KMS-11 (cell line): ENCODE results near the gene HRK.

Experiments used
- H2AFZ ChIP-seq: fragments of 200-600 bp; sonication (generic); 2 replicates; pipeline ENCODE4 v1.6.1; 2016; ENCODE audit warnings: antibody characterized with exemption, mixed run types, low read depth
- H3K27ac ChIP-seq: fragments of 200-600 bp; sonication (generic); 2 replicates; pipeline ENCODE4 v1.6.1; 2016; ENCODE audit warnings: mild to moderate bottlenecking, mixed run types
- H3K27me3 ChIP-seq: fragments of 200-600 bp; sonication (generic); 2 replicates; pipeline ENCODE4 v1.6.1; 2017; ENCODE audit warnings: mild to moderate bottlenecking, low read depth, mixed run types, moderate library complexity; ENCODE audit not compliant: insufficient read depth
- H3K36me3 ChIP-seq: fragments of 200-600 bp; sonication (generic); 2 replicates; pipeline ENCODE4 v1.6.1; 2017; ENCODE audit warnings: mild to moderate bottlenecking, mixed run types; ENCODE audit not compliant: insufficient read depth
- H3K4me1 ChIP-seq: fragments of 200-600 bp; sonication (generic); 2 replicates; pipeline ENCODE4 v1.6.1; 2016; ENCODE audit warnings: mild to moderate bottlenecking, low read depth, mixed run types; ENCODE audit not compliant: poor library complexity, severe bottlenecking
- H3K4me2 ChIP-seq: fragments of 200-600 bp; sonication (generic); 2 replicates; pipeline ENCODE4 v1.7.0; 2016; ENCODE audit warnings: mild to moderate bottlenecking, mixed run types
- H3K4me3 ChIP-seq: fragments of 200-600 bp; sonication (generic); IDR thresholded peaks from 2 replicates; pipeline ENCODE4 v1.6.1; 2017; ENCODE audit warnings: low read depth, low read length, mixed read lengths; ENCODE audit not compliant: insufficient read depth
- H3K79me2 ChIP-seq: fragments of 200-600 bp; sonication (generic); 2 replicates; pipeline ENCODE4 v1.6.1; 2016; ENCODE audit warnings: low read depth, mixed run types; ENCODE audit not compliant: insufficient read depth
- H3K9ac ChIP-seq: fragments of 200-600 bp; sonication (generic); 2 replicates; pipeline ENCODE4 v1.6.1; 2016; ENCODE audit warnings: mild to moderate bottlenecking, mixed run types
- H4K20me1 ChIP-seq: fragments of 200-600 bp; sonication (generic); 2 replicates; pipeline ENCODE4 v1.6.1; 2016; ENCODE audit warnings: mild to moderate bottlenecking, mixed run types; ENCODE audit not compliant: insufficient read depth
- CTCF ChIP-seq: fragments of 200-600 bp; sonication (generic); conservative IDR thresholded peaks from 2 replicates; pipeline ENCODE4 v1.6.1; 2017; ENCODE audit warnings: low read depth, mild to moderate bottlenecking, antibody characterized with exemption, low read length, moderate library complexity, mixed read lengths

The HRK gene

GRCh38 chr12:116808113-116809105 is 72.8 kb downstream of the HRK start:
- no peak overlapping the region for H2AFZ ChIP-seq
- H3K27me3 ChIP-seq = no peaks in the 10 kb centered on the region
- H3K27ac ChIP-seq = no peak overlapping the region
- H3K4me1 ChIP-seq = no peaks in the 10 kb centered on the region
- H3K79me2 ChIP-seq = no peaks in the 10 kb centered on the region
- H3K36me3 ChIP-seq = no peaks in the 10 kb centered on the region
- H3K4me2 ChIP-seq = no peak overlapping the region
- H4K20me1 ChIP-seq = no peaks in the 10 kb centered on the region
- no peak overlapping the region for H3K4me3 ChIP-seq
- TF ChIP-seq CTCF = no peak
- H3K9ac ChIP-seq = no peak overlapping the region

- Histone ChIP-seq H3K36me3 (no peaks in the 10 kb centered on the region), H2AFZ (no peak overlapping the region), H3K4me2 (no peak overlapping the region), H3K27ac (no peak overlapping the region), H3K9ac (no peak overlapping the region), H3K4me3 (no peak overlapping the region), H3K27me3 (no peaks in the 10 kb centered on the region), H3K79me2 (no peaks in the 10 kb centered on the region), H3K4me1 (no peaks in the 10 kb centered on the region), H4K20me1 (no peaks in the 10 kb centered on the region)
- no peak for TF ChIP-seq CTCF
Observed at GRCh38 chr12:116807546-116807945, 73.7 kb downstream of the HRK start.

GRCh38 chr12:116806845-116807440 is 74.3 kb downstream of the HRK start:
- H2AFZ ChIP-seq = no peak overlapping the region
- H3K9ac ChIP-seq = no peak overlapping the region
- H3K4me3 ChIP-seq = no peak overlapping the region
- H3K36me3 ChIP-seq = no peaks in the 10 kb centered on the region
- no peak for TF ChIP-seq CTCF
- H3K4me1 ChIP-seq = no peaks in the 10 kb centered on the region
- no peak overlapping the region for H3K27ac ChIP-seq
- H3K4me2 ChIP-seq = no peak overlapping the region
- H3K27me3 ChIP-seq = no peaks in the 10 kb centered on the region
- no peaks in the 10 kb centered on the region for H4K20me1 ChIP-seq
- H3K79me2 ChIP-seq = no peaks in the 10 kb centered on the region
